Suprapubic skin (tissue), 4 donors: ENCODE data around the gene GALNT9. TPM values are rescaled to one million over a fixed set of nuclear protein-coding genes. Genes with fewer than 3 reads are reported as not detected.

Source experiments
- DNase-seq, 2 donors: peaks; one replicate each; pipeline ENCODE4 v3.0.0-alpha.2; 2019; ENCODE audit warnings: low spot score in 2 of 2
- H3K27ac ChIP-seq: fragments of 200-600 bp; sonication (generic); one replicate; pipeline ENCODE4 v1.5.1; 2019
- H3K27me3 ChIP-seq: fragments of 200-600 bp; sonication (generic); one replicate; pipeline ENCODE4 v1.5.1; 2019
- H3K36me3 ChIP-seq: fragments of 200-600 bp; sonication (generic); one replicate; pipeline ENCODE4 v1.5.1; 2019
- H3K4me1 ChIP-seq: fragments of 200-600 bp; sonication (generic); one replicate; pipeline ENCODE4 v1.5.1; 2019
- H3K4me3 ChIP-seq: fragments of 200-600 bp; sonication (generic); one replicate; pipeline ENCODE4 v1.5.1; 2019; ENCODE audit warnings: mild to moderate bottlenecking
- H3K9me3 ChIP-seq: fragments of 200-600 bp; sonication (generic); one replicate; pipeline ENCODE4 v1.5.1; 2019
- EP300 ChIP-seq: sonication (generic); formaldehyde crosslinking; IDR thresholded peaks from one replicate; pipeline ENCODE4 v1.6.1; 2017; ENCODE audit warnings: antibody characterized with exemption
- POLR2A ChIP-seq, 2 donors: fragments of 450-650 bp; IDR thresholded peaks; one replicate each; pipeline ENCODE4 v1.6.1; 2017; ENCODE audit warnings: antibody characterized with exemption in 2 of 2, mild to moderate bottlenecking in 2 of 2, moderate library complexity in 2 of 2
- POLR2AphosphoS5 ChIP-seq, 3 donors: sonication (generic); formaldehyde crosslinking; IDR thresholded peaks; one replicate each; pipeline ENCODE4 v1.6.1; 2017; ENCODE audit warnings: antibody characterized with exemption in 3 of 3
- WGBS: methylation state at CpG from one replicate; pipeline ENCODE4 v1.1.5; 2018; 5-methylcytosine and 5-hydroxymethylcytosine counted together
- total RNA-seq, 4 donors: library from RNA; depleted of rRNA; stranded (reverse); fragments of >200 nt; gene quantifications; one replicate each; pipeline ENCODE4 v1.1.0, GENCODE V29; 2016
- TF ChIP-seq, protein P1 (sequence below), 2 donors: fragments of 200-600 bp in 1 of 2; fragments of 450-650 bp in 1 of 2; sonication (generic) in 1 of 2; IDR thresholded peaks; one replicate each; pipeline ENCODE4 v1.5.1; 2016 to 2019; ENCODE audit warnings: antibody characterized with exemption in 2 of 2, mild to moderate bottlenecking in 1 of 2, moderate library complexity in 1 of 2

The GALNT9 gene
- total RNA-seq, 4 donors from 2014 or later, result not detected

DNA sequence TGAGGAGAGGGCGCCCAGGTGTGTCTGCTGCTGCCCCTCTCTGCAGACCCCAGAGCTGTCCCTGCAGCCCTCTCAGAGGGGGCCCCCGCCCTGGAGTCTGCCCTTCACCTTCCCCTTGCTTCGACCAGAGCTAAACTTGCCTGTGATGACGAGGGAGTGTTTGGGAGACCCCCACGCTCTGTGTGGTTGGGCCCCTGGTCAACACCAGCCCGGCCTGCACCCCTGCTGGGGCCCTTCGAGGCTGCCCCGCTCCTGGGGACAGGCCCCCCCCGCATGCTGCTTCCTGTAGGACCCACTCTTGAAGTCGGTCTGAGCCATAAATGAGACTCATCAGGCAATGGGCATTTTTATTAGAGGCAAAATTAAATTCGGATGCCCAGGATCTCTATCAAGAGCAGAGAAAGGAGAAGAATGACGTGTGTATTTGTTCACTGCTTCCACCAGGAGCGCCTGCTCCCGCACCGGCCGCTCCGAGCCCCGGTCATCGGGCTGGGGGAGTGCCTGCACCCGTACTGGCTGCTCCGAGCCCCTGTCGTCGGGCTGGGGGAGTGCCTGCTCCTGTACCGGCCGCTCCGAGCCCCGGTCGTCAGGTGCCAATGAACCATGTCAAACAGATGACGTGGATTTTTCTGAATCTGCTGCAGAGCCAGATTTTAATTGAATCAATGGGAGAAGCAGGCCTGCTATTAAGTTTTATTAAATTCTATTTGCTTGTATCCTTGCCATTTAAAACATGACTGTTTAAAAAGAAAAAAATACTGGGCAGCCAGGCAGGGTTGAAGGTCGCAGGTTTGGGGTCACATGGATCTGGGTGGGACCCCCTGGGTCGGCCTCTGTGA lies 137.5 kb downstream of the GALNT9 start:
- Histone ChIP-seq H3K36me3 (no peaks in the 10 kb centered on the region), H3K9me3 (no peaks in the 10 kb centered on the region), H3K27me3 (peaks cover 18% of the 10 kb centered on the region), H3K4me3 (no peak overlapping the region), H3K27ac (no peak overlapping the region), H3K4me1 (peaks cover 13% of the 10 kb centered on the region)
- WGBS, result 77% methylated on average over 29 of the region's 31 CpGs
- TF ChIP-seq, protein P1, sequence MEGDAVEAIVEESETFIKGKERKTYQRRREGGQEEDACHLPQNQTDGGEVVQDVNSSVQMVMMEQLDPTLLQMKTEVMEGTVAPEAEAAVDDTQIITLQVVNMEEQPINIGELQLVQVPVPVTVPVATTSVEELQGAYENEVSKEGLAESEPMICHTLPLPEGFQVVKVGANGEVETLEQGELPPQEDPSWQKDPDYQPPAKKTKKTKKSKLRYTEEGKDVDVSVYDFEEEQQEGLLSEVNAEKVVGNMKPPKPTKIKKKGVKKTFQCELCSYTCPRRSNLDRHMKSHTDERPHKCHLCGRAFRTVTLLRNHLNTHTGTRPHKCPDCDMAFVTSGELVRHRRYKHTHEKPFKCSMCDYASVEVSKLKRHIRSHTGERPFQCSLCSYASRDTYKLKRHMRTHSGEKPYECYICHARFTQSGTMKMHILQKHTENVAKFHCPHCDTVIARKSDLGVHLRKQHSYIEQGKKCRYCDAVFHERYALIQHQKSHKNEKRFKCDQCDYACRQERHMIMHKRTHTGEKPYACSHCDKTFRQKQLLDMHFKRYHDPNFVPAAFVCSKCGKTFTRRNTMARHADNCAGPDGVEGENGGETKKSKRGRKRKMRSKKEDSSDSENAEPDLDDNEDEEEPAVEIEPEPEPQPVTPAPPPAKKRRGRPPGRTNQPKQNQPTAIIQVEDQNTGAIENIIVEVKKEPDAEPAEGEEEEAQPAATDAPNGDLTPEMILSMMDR (IDR thresholded peaks at IDR 0.05), result no peak
- TF ChIP-seq POLR2AphosphoS5 (IDR thresholded peaks at IDR 0.05) (no peak), EP300 (no peak), POLR2A (IDR thresholded peaks at IDR 0.05) (no peak)
- DNase-seq, result no peak

DNA sequence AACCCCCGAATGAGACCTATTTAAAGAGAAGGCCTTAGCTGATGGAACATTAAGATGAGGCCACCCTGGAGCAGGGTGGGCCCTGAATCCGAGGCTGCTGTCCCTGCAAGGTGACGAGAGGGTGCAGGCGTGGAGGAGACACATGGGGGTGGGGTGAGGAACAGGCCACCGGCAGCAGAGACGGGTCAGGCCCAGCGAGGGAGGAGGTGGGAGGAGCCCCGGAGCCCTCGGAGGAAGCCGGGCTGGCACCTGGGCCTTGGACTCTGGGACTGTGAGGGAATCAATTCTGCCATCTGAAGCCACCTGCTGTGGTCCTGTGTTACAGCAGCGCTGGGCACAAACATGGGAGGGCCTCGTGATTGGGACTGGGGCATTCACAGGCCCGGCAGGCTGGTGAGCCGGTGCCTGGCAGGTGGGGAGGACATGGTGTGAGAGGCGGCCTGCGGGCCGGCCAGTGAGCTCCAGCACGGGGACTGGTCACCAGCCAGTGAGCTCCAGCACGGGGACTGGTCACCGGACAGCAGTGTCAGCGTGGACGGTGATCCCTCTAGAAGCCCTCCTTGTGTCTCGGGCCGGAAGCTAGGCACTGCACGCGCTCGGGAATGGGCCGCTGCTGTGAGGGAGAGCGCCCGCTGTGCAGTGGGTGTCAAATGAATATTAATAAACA lies 138.4 kb downstream of the GALNT9 start:
- WGBS, result 90% methylated on average over 30 of the region's 30 CpGs
- DNase-seq, result no peak
- H3K27me3 ChIP-seq, result peaks cover 18% of the 10 kb centered on the region
- H3K9me3 ChIP-seq, result no peaks in the 10 kb centered on the region
- peaks cover 13% of the 10 kb centered on the region for H3K4me1 ChIP-seq
- no peaks in the 10 kb centered on the region for H3K36me3 ChIP-seq
- no peak overlapping the region for H3K4me3 ChIP-seq
- TF ChIP-seq EP300, result no peak
- TF ChIP-seq, protein P1 (IDR thresholded peaks at IDR 0.05), result no peak
- TF ChIP-seq POLR2AphosphoS5 (IDR thresholded peaks at IDR 0.05), result no peak
- no peak overlapping the region for H3K27ac ChIP-seq

DNA sequence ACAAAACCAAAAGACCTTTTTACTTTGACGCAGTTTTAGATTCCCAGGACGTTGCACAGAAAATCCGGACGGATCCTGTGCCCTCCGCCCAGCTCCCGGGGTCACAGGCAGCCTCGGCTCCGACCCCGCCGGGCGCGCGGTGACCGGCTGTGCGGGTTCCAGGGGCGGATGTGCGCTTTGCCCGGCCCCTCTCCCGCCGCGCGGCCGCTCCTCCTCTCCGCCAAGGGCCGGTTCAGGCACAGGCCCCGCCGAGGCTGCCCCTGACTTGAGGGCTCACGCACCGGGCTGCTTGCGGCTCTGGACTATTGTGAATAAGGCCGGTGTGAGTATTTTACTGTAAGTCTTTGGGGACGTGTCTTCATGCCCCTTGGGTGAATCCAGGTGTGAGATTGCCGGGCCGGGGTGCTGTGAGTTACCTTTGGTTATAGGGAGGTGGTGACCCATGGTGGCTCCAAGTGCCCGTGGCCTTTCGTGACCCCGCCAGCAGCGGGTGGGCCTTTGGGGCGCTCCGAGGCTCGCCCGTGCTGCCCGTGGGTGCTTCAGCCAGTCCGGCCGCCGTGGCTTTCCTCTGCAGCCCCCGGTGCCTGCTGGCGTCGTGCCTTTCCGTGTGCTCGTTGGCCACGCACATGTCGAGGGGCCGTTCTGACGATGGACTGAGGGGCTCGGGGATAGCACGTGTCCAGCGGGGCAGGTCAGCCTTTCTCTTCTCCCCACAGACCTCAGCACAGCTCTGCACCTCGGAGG lies 139.2 kb downstream of the GALNT9 start:
- WGBS, result 32% methylated on average over 14 of the region's 59 CpGs
- Histone ChIP-seq H3K27me3 (peaks cover 15% of the 10 kb centered on the region), H3K27ac (no peak overlapping the region), H3K9me3 (no peaks in the 10 kb centered on the region), H3K4me3 (peak overlapping the region; percentile 55), H3K4me1 (peaks cover 13% of the 10 kb centered on the region), H3K36me3 (no peaks in the 10 kb centered on the region)
- no peak for TF ChIP-seq POLR2A (IDR thresholded peaks at IDR 0.05)
- TF ChIP-seq, protein P1 (IDR thresholded peaks at IDR 0.05), result no peak
- no peak for TF ChIP-seq POLR2AphosphoS5 (IDR thresholded peaks at IDR 0.05)
- TF ChIP-seq EP300, result no peak
- no peak for DNase-seq

DNA sequence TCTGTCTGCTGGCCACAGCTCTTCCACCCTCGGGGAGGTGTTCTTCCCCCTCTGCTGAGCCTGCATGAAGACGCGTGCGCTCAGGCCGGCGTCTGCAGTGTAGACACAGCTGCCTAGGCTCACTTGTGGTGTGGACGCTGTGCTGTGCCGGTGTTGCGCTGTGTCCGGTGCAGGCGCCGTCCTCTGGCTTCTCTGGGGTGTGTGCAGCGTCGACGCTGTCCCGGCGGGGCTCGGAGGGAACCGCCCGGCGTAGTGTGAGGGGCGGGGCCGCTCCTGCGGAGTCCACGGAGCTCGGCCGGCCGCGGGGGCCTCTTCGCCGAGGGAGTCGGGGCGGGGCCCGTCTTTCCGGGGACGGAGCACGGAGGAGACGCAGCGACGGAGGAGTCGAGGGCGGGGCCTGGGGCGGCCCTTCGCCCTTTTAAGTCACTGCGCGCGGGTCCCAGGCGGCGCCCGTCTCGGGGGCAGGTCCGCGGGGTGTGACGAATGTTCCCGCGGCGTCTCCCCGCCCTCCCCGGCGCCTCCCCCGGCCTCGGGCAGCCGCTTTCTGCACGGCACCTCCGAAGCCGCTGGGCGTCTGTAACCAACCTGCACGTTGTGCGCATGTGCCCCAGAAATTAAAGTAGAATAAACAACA lies 139.9 kb downstream of the GALNT9 start:
- H3K27ac ChIP-seq, result no peak overlapping the region
- peak overlapping the region; percentile 55 for H3K4me3 ChIP-seq
- no peaks in the 10 kb centered on the region for H3K36me3 ChIP-seq
- peak; percentile 91 to 92 for DNase-seq
- peaks cover 13% of the 10 kb centered on the region for H3K4me1 ChIP-seq
- TF ChIP-seq POLR2A (IDR thresholded peaks at IDR 0.05) (no peak), EP300 (no peak), POLR2AphosphoS5 (IDR thresholded peaks at IDR 0.05) (no peak)
- TF ChIP-seq, protein P1 (IDR thresholded peaks at IDR 0.05), result no peak
- H3K9me3 ChIP-seq, result no peaks in the 10 kb centered on the region
- WGBS, result 0% methylated on average over 7 of the region's 69 CpGs
- H3K27me3 ChIP-seq, result peaks cover 12% of the 10 kb centered on the region
